H54 (cell line): ENCODE measurements around the gene TRIM33.
A peak's percentile ranks its signal among the peaks of the same experiment; 100 is the strongest.

Experiments used
- DNase-seq: peaks from one replicate; pipeline ENCODE4 v3.0.0; 2011; ENCODE audit warnings: low spot score, mixed read lengths; ENCODE audit not compliant: insufficient read length
- FAIRE-seq: peaks from 3 replicates; lab custom pipeline; 2011; peaks lifted over from hg19 to GRCh38; lab: Jason Lieb, UNC
- POLR2A ChIP-seq: IDR thresholded peaks from 2 replicates; pipeline ENCODE4 v1.6.1; 2011; ENCODE audit warnings: low read depth, mild to moderate bottlenecking, low read length

The TRIM33 gene

GRCh38 chr1:114511032-114511785, at the start of gene TRIM33:
TRIM33 (minus strand) TSS chr1:114511203; CDS start chr1:114511076, 127 bp downstream.
- FAIRE-seq (peak; percentile 74), DNase-seq (peak; percentile 75)
- TF ChIP-seq POLR2A, result peak; percentile 89

DNA sequence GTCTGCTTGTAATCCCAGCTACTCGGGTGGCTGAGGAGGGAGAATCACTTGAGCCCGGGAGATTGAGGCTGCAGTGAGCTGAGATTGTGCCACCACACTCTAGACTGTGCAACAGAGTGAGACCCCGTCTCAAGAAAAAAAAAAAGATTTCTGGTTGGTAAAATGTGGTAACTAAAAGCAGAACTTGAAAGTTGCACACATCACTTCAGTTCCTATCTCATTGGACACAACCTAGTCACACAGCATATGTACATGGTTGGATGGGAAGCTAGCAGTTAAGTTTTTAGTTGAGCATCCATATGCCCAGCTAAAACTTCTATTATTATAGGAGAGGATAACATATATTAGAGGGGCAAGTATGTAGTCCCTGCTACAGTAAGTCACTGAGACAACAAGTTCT, 48.4 kb upstream of the TRIM33 start:
- DNase-seq, result no peak
- TF ChIP-seq POLR2A, result no peak
- no peak for FAIRE-seq

- FAIRE-seq, result no peak
- DNase-seq, result no peak
- TF ChIP-seq POLR2A, result no peak
Observed at GRCh38 chr1:114558544-114558943, 47.5 kb upstream of the TRIM33 start.

- FAIRE-seq (no peak), DNase-seq (no peak)
- no peak for TF ChIP-seq POLR2A
Observed at GRCh38 chr1:114554577-114554976, 43.6 kb upstream of the TRIM33 start.

GRCh38 chr1:114552106-114552639, 41.2 kb upstream of the TRIM33 start:
- DNase-seq (no peak), FAIRE-seq (no peak)
- TF ChIP-seq POLR2A, result no peak

DNA sequence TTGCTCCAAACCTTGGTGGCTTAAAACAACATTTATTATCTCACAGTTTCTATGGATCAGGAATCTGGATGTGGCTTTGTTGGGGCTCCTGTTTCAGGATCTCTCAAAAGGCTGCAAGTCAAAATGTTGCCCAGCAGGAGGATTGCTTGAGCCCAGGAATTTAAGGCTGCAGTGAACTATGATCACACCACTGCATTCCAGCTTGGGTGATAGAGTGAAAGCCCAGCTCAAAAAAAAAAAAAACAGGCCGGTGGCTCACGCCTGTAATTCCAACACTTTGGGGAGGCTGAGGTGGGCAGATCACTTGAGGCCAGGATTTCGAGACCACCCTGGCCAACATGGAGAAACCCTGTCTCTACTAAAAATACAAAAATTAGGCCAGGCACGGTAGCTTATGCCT, 40.4 kb upstream of the TRIM33 start:
- no peak for DNase-seq
- FAIRE-seq, result no peak
- TF ChIP-seq POLR2A, result no peak

DNA sequence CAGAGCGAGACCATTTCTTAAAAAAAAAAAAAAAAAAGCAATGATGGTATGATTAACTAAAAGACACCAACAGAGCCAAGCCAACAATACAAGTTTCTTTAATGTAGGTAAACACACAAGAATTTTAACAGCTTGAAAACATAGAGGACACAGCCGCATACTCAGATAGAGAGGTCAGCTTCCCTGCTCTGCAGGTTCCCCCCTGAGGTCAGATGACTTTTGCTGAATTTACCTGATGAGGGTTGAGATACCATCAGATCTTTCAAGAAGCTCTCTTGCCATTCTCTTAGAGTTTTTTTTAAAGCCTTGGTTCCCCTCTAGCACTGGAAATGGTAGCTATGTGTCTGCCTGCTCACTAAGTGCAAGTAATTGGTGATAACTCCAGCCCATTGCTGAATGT, 39.3 kb upstream of the TRIM33 start:
- TF ChIP-seq POLR2A, result no peak
- FAIRE-seq (no peak), DNase-seq (no peak)

GRCh38 chr1:114549137-114549536, 38.1 kb upstream of the TRIM33 start:
- DNase-seq (no peak), FAIRE-seq (no peak)
- TF ChIP-seq POLR2A, result no peak

GRCh38 chr1:114547076-114547475, 36.1 kb upstream of the TRIM33 start:
- FAIRE-seq (no peak), DNase-seq (no peak)
- no peak for TF ChIP-seq POLR2A

- TF ChIP-seq POLR2A, result no peak
- DNase-seq (no peak), FAIRE-seq (no peak)
Observed at GRCh38 chr1:114545796-114546195, 34.8 kb upstream of the TRIM33 start.

GRCh38 chr1:114545315-114545714, 34.3 kb upstream of the TRIM33 start:
- no peak for TF ChIP-seq POLR2A
- FAIRE-seq, result no peak

GRCh38 chr1:114540821-114541220, 29.8 kb upstream of the TRIM33 start:
- DNase-seq (no peak), FAIRE-seq (no peak)
- TF ChIP-seq POLR2A, result no peak

More at GRCh38 chr1:114545315-114545714, 34.3 kb upstream of the TRIM33 start:
- no peak for DNase-seq

- no peak for TF ChIP-seq POLR2A
- FAIRE-seq (no peak), DNase-seq (no peak)
Observed at GRCh38 chr1:114540272-114540671, 29.3 kb upstream of the TRIM33 start.

- no peak for TF ChIP-seq POLR2A
- FAIRE-seq (no peak), DNase-seq (no peak)
Observed at GRCh38 chr1:114536043-114536442, 25.0 kb upstream of the TRIM33 start.

- FAIRE-seq (no peak), DNase-seq (no peak)
- TF ChIP-seq POLR2A, result no peak
Observed at GRCh38 chr1:114535401-114535800, 24.4 kb upstream of the TRIM33 start.
